ENCODE measurements around the gene APOO. TPM values are rescaled to one million over a fixed set of nuclear protein-coding genes. Genes with fewer than 3 reads are reported as not detected.
A peak's percentile ranks its signal among the peaks of the same experiment; 100 is the strongest.

Gene APOO
- total RNA-seq, 1 experiment from 2014 or later: 95.3 TPM

- Histone ChIP-seq H3K4ac (ENCODE audit: low read depth, low read length) (no peak overlapping the region), H3K9ac (ENCODE audit: extremely low read depth, insufficient read length, low read length) (no peak overlapping the region), H2BK20ac (ENCODE audit: low read depth, low read length, poor library complexity, severe bottlenecking) (no peak overlapping the region), H4K8ac (replicated peaks; ENCODE audit: insufficient read length, low read depth, low read length) (no peak overlapping the region), H3K18ac (ENCODE audit: insufficient read length, low read depth, low read length) (no peak overlapping the region), H3T11ph (ENCODE audit: low read length) (no peak overlapping the region), H3K79me1 (ENCODE audit: insufficient read depth, low read depth, low read length, poor library complexity, severe bottlenecking) (no peaks in the 10 kb centered on the region), H2AFZ (ENCODE audit: low read length) (no peak overlapping the region), H3K4me2 (ENCODE audit: insufficient read depth, insufficient read length, low read length) (no peak overlapping the region), H2BK15ac (ENCODE audit: low read depth, low read length) (no peak overlapping the region), H4K5ac (ENCODE audit: insufficient read length, low read depth, low read length) (no peak overlapping the region), H3K4me1 (ENCODE audit: insufficient read depth, low read length) (no peaks in the 10 kb centered on the region; the same call in 1 of the 2 replicates), H2BK5ac (ENCODE audit: insufficient read length, low read length) (no peak overlapping the region), H2BK120ac (ENCODE audit: low read depth, low read length, poor library complexity, severe bottlenecking) (no peak overlapping the region), H2AK5ac (ENCODE audit: insufficient read length, low read length) (no peak overlapping the region), H3K9me3 (ENCODE audit: control insufficient read depth, low read depth, low read length) (no peaks in the 10 kb centered on the region), H3K23me2 (ENCODE audit: insufficient read length, low read depth, low read length, poor library complexity, severe bottlenecking) (no peaks in the 10 kb centered on the region), H4K91ac (ENCODE audit: insufficient read length, low read depth, low read length) (no peak overlapping the region), H3K56ac (ENCODE audit: insufficient read length, low read depth, low read length) (no peak overlapping the region), H3K23ac (ENCODE audit: insufficient read length, low read depth, low read length) (no peak overlapping the region), H3K27ac (ENCODE audit: insufficient read length, low read depth, low read length) (no peak overlapping the region), H4K20me1 (ENCODE audit: control insufficient read depth, insufficient read depth, insufficient read length) (no peaks in the 10 kb centered on the region), H3K79me2 (ENCODE audit: insufficient read depth, low read length) (no peaks in the 10 kb centered on the region), H3K27me3 (ENCODE audit: insufficient read depth, low read length) (no peaks in the 10 kb centered on the region), H2BK12ac (ENCODE audit: insufficient read length, low read depth, low read length) (no peak overlapping the region), H3K14ac (ENCODE audit: insufficient read depth, low read length) (no peak overlapping the region)
- TF ChIP-seq CTCF (conservative IDR thresholded peaks at IDR 0.05): no peak
- peaks cover 2 to 4% of the 10 kb centered on the region in 2 experiments; a peak in 2 of 4 replicates for H3K4me1 Mint-ChIP-seq
- WGBS (ENCODE audit: extremely low coverage, insufficient read length, low lambda C conversion rate): no CpG with 5 or more reads among the region's 4 CpGs
- no peaks in the 10 kb centered on the region for H3K9me3 Mint-ChIP-seq
- DNase-seq: no peak
- H3K4me3 Mint-ChIP-seq: no peak overlapping the region
- H3K27ac Mint-ChIP-seq: peak overlapping the region in 2 of 3 experiments; percentile 44 to 52; a peak in 1 of 7 replicates
- H3K36me3 Mint-ChIP-seq (ENCODE audit: insufficient read depth in 1 of 3, low read depth in 3 of 3): peaks cover 6 to 32% (median 31%) of the 10 kb centered on the region in 3 experiments; a peak in 6 of 7 replicates
- no peaks in the 10 kb centered on the region for H3K27me3 Mint-ChIP-seq (ENCODE audit: low read depth)
These were observed 35.7 kb downstream of the APOO start for GRCh38 chrX:23871905-23872546.

Data from H9 (cell line).